C4-2B (cell line): ENCODE data around the gene SLC2A5.
"Not testable (repeated sequence)": the region's sequence is repeated elsewhere in the genome, so short reads cannot be mapped to it uniquely, and the experiment has no call there.

Source experiments
- ZFX ChIP-seq: fragments of 450-650 bp; IDR thresholded peaks from 2 replicates; pipeline ENCODE4 v1.6.1; 2017
- TF ChIP-seq, protein P1 (sequence below): fragments of 450-650 bp; conservative IDR thresholded peaks from 2 replicates; pipeline ENCODE4 v1.5.1; 2017; ENCODE audit warnings: mild to moderate bottlenecking

DNA sequence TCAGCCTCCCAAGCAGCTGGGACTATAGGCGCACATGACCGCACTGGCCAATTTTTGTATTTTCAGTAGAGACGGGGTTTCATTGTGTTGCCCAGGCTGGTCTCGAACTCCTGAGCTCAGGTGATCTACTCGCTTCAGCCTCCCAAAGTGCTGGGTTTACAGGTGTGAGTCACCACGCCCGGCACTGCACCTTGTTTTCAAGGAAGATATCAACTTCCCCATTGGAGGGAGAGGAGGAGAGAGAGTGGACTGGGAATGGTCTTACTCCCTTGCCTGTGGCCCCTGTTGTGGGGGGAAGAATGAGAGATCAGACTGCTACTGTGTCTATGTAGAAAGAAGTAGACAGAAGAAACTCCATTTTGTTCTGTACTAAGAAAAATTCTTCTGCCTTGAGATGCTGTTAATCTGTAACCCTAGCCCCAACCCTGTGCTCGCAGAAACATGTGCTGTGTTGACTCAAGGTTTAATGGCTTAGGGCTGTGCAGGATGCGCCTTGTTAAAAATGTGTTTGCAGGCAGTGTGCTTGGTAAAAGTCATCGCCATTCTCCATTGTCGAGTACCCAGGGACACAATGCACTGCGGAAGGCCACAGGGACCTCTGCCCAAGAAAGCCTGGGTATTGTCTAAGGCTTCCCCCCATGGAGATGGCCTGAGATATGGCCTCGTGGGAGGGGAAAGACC is 67.8 kb downstream of the SLC2A5 start:
- TF ChIP-seq, protein P1, sequence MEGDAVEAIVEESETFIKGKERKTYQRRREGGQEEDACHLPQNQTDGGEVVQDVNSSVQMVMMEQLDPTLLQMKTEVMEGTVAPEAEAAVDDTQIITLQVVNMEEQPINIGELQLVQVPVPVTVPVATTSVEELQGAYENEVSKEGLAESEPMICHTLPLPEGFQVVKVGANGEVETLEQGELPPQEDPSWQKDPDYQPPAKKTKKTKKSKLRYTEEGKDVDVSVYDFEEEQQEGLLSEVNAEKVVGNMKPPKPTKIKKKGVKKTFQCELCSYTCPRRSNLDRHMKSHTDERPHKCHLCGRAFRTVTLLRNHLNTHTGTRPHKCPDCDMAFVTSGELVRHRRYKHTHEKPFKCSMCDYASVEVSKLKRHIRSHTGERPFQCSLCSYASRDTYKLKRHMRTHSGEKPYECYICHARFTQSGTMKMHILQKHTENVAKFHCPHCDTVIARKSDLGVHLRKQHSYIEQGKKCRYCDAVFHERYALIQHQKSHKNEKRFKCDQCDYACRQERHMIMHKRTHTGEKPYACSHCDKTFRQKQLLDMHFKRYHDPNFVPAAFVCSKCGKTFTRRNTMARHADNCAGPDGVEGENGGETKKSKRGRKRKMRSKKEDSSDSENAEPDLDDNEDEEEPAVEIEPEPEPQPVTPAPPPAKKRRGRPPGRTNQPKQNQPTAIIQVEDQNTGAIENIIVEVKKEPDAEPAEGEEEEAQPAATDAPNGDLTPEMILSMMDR, result not testable (repeated sequence)
- TF ChIP-seq ZFX, result not testable (repeated sequence)
